HG03457 (cell line): ENCODE results near the gene CHRNA5.
A peak's percentile ranks its signal among the peaks of the same experiment; 100 is the strongest.
"Not testable (repeated sequence)": the region's sequence is repeated elsewhere in the genome, so short reads cannot be mapped to it uniquely, and the experiment has no call there.

Experiments
- ATAC-seq: cut with Tn5 transposase; IDR thresholded peaks from one replicate; pipeline ENCODE4 v1.9.1; 2021; ENCODE audit warnings: moderate number of reproducible peaks; ENCODE audit not compliant: unreplicated experiment

Gene CHRNA5

DNA sequence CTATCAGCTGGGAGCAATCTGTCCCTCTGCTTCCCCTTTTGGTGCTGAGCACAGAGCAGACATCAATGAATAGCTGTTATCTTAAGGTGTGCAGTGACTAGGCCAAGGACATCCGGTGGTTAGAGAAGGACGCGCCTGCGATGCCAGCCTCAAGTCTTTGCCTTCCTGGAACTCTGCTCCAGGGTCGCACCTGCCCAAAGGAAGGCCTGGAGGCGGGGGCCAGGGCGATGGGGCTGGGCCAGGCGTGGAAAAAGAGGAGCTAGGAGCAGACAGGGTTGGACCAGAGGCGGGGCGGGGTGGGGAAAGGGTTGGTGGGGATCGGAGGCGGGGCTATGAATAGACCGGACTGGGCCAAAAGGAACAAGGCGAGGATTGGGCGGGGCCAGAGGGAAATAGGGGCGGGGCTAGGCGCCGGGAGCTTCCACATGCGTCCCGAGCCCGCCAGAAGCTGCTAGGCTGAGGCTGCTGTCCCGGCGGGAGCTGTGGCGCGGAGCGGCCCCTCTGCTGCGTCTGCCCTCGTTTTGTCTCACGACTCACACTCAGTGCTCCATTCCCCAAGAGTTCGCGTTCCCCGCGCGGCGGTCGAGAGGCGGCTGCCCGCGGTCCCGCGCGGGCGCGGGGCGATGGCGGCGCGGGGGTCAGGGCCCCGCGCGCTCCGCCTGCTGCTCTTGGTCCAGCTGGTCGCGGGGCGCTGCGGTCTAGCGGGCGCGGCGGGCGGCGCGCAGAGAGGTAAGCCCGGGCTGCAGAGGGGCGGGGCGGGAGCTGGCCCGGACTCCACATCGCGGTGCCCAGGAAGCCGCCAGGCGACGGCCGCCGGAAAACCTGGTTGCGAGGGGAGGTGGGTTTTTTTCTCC lies at the start of gene CHRNA5:
CHRNA5 (plus strand) TSS at position 424 of the 854 bp plus-strand sequence; CDS start at position 624, 200 bp downstream.
- ATAC-seq, result no peak

DNA sequence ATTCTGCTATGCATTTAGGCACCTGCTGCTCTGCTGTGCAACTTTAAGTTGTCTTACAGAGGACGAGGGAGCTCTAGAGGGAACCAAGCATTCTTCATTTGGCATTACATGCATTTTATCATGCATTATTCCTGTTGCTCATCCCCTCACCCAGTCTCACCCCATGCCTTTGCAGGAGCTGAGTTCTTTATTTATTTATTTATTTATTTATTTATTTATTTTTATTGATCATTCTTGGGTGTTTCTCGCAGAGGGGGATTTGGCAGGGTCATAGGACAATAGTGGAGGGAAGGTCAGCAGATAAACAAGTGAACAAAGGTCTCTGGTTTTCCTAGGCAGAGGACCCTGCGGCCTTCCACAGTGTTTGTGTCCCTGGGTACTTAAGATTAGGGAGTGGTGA lies 45.3 kb upstream of the CHRNA5 start:
- ATAC-seq, result not testable (repeated sequence)

DNA sequence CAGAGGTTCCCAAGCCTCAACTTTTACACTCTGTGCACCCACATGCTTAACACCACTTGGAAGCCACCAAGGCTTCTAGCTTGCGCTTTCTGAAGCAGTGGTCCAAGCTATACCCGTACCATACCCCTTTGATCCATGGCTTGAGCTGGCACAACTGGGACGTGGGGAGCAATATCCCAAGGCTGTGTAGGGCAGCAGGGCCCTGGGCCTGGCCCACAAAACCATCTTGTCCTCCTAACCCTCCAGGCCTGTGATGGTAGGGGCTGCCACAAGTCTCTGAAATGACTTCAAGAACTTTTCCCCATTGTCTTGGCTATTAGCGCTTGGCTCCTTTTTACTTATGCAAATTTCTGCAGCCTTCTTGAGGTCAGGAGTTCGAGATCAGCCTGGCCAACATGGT lies 41.1 kb upstream of the CHRNA5 start:
- no peak for ATAC-seq

DNA sequence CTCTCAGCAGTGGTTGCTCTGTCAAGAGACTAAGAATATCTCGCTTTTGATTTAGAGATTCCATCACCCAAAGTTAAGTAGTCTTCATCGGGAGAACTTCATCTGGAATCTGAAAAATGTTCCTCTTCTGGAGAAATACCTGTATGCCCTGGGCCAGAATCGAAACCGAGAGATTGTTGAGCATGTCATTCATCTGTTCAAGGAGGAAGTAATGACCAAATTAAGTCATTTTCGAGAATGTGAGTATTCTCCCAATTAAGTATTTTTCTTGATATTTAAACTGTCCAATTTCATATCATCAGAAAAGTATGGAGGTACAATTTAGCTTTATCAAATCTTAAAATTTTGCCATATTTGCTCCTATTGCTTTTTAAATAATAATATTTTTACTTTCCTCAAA lies 38.0 kb upstream of the CHRNA5 start:
- no peak for ATAC-seq

DNA sequence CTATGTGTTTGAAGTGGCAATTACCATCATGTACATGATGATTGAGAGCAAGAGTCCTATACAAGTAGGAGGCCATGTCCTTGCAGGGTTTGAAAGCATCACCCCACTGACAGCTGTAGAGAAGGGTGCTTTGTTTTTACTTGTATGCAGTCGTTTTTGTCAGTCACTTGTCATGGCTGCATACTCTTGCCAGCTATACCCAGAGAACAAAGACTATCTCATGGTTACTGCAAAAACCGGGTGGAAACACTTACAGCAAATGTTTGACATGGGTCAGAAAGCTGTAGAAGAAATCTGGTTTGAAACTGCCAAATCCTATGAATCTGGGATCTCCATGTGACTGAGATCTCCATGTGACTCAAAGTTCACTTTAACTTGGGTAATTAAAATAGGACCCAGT lies 32.0 kb upstream of the CHRNA5 start:
- no peak for ATAC-seq

DNA sequence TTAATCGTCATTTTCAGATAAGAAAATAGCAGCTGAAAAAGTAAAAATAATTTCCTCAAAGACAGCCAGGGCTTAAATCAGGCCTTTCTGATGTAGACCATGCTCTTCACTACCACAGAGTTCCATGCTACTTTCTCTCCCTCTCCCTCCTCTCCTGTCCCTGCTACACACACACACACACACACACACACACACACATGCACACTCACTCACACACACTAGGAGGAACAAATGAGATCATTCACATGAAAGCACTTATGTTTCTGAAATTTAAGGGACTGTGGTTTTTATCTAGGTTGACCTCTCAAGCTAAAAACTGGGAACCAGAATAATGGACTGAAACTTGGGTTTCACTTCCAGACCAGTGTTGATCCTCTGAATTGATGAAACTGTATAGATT lies 29.2 kb upstream of the CHRNA5 start:
- ATAC-seq, result no peak

DNA sequence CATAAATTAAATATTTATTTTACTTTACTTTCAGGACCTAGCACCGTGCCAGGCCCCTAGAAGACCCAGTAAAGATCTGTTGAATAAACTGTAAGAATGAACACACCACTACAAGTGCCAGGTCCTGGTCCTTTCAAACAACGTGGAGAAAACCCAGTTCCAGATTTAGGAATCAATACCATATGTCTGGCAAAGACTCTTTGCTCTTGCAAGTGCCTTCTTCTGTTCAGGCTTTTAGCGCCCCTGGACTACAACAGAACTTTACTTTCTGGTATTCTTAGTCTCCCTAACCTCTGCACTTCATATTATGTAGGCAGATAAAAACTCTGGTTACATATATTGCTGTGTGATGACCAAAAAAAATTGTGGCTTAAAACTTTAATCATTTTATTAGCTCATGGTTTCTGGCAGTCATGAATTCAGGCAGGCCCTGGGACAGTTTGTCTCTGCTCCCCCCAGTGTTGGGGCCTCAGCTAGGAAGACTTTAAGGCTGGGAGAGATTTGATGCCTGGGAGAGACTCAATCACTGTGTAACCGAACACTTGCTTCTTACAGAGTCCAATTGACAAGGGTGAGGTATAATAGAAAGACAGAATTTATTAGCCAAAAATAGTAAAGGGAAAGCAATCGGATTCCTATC lies 27.9 kb upstream of the CHRNA5 start:
- no peak for ATAC-seq

DNA sequence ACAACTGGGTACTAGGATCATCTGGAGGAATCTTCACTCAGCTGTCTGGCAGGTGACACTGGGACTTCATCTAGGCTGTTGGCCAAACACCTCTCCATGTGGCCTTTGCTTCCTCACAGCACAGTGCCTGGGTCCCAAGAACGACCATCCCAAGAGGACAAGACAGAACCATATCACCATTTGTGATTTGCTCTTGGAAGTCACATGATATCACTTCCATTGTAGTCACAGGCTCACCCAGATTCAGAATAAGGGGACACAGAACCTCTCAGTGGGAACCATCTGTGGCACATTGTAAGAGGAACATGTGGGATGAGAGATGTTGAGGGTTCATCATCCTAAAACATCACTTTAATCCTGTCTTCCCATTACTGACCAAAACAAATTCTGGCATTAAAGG lies 27.0 kb upstream of the CHRNA5 start:
- no peak for ATAC-seq

DNA sequence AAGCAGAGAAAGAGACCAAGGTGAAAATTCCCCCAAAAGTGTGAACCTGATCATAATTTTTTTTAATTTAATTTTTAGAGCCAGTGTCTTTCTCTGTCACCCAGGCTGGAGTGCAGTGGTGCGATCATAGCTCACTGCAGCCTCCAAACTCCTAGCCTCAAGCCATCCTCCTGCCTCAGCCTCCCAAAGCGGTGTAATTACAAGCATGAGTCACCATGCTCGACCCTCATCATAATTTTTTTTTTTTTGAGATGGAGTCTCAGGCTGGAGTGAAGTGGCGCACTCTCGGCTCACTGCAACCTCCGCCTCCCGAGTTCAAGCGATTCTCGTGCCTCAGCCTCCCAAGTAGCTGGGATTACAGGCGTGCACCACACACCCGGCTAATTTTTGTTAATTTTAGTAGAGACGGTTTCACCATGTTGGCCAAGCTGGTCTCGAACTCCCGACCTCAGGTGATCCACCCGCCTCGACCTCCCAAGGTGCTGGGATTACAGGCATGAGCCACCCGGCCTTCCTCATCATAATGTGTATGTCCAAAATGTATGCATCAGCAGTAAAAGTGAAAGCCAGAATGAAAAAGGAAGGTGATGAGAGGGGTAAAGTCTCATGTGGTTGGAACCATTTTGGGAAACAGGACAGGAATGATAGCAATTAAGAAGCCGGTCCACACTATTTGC lies 25.7 kb upstream of the CHRNA5 start:
- ATAC-seq, result not testable (repeated sequence)

DNA sequence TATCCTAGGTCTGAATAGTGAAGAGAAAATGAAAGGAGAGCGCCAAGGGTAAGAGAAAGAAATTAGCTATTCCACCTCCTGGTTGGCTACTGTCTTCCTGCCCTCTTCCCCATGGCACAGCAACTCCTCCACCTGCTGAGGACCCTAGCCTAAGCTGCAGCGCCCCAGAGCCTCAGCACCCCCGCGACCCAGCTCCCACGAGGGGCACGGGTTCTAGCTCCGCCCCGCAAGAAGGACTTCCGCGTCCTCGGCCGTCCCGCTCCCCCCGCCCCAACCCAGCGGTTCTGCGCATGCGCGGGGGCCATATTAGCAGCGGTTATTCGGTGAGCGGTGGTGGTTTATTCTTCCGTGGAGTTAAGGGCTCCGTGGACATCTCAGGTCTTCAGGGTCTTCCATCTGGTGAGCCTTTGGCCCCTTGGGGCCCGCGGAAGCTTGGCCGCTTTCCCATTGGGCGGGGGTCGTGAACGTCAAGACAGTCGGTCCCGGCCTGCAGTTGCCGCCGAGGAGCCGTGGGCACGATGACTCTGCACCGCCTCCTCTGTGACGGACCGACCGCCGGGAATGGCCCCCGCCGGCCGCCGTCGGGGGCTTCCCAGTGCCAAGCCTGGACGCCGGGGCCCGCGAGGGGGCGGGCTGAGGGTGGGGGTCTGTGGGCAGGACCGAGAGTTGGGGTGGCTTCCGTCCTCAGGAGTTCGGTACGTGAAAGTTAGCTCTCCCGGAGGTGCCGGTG lies 25.0 kb upstream of the CHRNA5 start, which contains the start of gene PSMA4:
PSMA4 (plus strand) TSS at position 304 of the 730 bp plus-strand sequence. CDS start 1,484 bp downstream, outside the sequence.
- ATAC-seq, result peak; percentile 48

DNA sequence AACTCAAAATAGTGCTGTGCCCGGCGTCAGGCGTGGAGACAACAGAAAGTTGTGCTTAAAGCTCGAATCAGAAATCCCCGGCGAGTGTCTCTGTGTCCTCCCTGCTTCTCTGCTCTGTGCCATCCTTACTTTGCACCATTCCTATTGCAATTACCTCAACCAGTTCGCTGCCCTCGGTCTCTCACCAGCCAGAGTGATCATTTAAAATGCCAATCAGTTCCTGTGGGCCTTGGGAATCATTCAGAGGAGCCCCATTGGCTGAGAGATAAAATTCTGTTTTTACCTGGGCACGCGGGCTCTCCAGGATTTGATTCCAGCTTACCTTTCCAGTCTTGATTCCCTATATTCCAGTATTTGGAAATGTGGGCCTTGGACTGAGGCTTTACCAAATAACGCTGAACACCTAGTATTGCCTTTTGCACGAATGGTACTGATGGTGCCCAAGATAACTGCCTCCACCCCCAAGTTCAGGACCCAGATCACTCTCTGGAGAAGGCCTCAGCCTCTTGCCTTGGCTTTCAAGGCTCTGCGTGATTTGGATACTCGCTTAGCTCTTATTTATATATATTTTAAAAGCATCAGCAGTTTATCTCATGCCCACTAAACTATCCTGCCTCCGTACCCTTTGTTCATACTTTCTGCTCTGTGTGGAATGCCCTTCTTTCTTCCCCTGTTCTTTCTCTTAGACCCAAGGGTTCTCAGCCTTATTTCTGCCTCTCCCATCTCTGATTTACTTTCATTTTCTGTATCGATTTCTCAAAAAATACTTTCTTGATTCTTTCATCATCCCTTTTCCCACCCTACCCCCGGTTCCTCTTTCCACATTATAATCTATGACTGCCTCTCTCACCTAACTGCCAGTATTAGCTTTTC lies 24.2 kb upstream of the CHRNA5 start:
- no peak for ATAC-seq

DNA sequence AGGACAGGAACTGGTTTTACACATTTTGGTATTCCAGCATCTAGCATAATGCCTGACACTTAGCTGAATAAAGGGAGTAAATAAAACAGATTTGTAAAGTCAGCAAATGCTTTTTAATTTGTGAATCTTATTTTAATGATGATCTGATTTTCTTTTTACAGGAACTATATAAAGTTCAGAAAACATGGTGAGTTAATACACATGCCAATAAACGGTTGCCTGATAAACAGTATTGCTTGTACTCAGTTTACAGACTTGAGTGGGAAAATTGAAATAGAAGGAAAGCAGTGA lies 23.6 kb upstream of the CHRNA5 start:
- ATAC-seq, result no peak

DNA sequence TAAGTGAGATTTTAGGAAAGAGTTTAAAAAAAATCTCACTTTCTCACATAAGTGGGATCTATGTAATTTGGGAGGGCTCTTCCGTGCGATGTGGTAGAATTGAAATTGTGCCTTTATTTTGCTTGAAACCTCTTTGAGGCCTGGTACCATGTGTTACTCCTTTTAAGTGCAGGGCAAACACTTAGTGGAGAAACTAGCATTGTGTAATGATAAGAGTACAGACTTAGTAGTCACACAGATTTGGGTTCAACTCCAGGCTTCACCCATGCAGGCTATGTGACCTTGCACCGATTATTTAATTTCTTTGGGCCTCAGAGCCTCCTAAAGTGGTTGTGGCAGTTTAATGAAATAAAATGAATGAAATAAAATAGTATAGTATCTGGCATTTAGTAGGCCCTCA lies 22.7 kb upstream of the CHRNA5 start:
- no peak for ATAC-seq

DNA sequence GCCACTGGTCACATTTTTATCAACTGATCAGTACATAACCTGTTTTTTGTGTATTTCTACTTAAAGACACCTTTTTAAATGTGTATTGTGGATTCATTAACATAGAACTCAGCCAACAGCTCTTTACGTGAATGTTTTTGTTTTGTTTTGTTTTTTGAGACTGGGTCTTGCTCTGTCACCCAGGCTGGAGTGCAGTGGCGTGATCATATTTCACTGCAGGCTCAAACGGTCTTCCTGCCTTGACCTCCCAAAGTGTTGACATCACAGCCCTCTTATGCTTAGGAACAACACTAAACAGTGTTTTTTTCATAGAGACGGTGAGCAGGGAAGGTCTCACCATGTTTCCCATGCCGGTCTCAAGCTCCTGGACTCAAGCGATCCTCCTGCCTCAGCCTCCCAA lies 15.1 kb upstream of the CHRNA5 start:
- ATAC-seq, result no peak

DNA sequence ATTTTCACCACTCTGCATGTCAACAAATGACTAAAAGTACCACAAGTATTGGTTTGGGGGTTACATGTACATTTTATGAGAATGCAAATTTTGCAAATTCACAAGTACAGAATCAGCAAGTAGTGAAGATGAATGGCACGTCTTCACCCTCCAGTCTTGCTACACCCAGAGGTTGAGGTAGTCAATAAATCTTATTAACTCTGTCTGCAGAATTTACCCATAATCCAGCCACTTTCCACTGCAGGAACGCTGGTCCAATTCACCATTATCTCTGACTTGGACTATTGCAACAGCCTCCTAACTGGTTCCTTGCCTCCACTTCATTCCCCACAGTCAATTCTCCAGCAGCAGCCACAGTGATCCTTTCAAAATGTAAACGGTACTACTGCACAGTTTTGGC lies 14.5 kb upstream of the CHRNA5 start:
- ATAC-seq, result no peak

DNA sequence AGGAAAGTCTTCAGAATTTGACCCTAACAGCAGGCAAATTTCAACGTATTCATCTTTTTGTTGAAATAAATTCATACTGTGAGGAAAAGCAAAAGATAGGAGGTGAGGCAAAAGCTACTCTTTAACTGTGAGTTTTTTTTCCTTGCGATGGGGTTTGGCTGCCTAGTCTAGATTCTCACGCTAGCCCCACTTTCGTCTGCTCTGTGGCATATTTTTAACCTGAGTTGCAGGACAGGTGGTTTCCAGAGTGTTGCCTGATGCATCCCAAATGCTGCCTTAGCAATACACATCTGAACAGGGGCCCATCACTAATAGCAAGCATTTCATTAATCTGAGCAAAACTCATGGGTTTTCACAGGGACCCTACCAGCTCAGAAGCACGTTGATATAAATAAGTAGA lies 13.4 kb upstream of the CHRNA5 start:
- ATAC-seq, result no peak

DNA sequence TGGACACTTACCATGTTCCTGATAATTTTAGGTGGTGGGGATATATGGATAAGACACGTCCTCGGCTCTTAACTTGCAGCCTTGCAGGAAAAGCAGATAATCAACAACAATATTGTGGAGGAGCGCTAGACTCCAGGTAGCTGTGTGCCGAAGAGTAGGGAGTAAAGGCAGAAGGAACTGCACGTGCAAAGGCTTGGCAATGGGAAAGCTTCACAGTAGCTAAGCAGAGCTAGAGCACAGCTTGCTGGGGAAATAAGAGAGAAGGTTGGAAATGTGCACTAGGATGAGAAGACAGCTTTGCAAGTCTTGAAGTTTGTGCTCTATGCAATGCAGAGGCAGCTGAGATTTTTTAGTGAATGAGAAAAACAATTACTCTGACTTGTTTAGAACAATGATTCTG lies 12.7 kb upstream of the CHRNA5 start:
- ATAC-seq, result no peak

DNA sequence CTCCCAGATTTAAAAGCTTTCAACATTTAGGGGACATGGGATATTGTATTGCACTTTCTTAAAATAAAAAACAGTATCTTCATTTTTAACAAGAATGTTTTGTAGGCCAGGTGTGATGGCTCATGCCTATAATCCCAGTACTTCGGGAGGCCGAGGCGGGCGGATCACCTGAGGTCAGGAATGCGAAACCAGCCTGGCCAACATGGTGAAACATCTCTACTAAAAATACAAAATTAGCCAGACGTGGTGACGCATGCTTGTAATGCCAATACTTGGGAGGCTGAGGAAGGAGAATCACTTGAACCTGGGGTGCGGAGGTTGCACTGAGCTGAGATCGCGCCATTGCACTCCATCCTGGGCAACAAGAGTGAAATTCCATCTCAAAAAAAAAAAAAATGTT lies 5.1 kb upstream of the CHRNA5 start:
- ATAC-seq, result not testable (repeated sequence)

DNA sequence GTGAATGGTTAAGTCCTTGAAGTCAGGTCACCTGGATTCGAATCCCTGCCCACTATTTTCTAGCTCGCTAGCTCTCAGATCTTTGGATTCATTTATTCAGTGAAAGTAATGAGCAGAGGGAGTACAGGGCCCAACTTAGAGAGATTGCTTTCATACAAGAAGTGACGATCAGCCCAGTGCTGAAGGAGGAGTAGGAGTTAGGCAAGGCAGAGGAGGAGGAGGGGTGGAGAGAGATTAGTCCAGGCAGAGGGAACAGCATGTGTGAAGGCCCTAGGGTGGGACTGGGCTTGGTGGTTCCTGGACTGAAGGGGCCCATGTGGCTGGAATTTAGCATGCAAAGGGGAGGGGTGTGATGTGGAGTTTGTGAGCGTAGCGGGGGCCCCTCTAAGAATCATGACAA lies 3.8 kb upstream of the CHRNA5 start:
- ATAC-seq, result no peak

DNA sequence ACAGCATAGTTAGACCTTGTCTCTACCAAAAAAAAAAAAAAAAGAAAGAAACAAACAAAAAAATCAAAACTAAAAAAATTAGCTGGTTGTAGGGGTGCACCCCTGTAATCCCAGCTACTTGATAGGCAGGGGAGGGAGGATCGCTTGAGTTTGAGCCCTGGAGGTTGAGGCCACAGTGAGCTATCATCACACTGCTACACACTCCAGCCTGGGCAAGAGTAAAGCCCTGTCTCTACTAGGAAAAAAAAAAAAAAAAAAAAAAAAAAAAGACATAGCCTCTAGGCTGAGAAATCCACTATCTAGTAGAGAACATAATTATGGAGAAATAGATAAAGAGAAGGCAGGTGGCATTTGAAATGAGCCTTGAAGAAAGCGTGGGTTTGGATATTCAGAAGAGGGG lies 2.2 kb upstream of the CHRNA5 start:
- no peak for ATAC-seq
